Fibroblast of villous mesenchyme (primary cell): ENCODE data around the gene ADGRA1. TPM values are rescaled to one million over a fixed set of nuclear protein-coding genes. Genes with fewer than 3 reads are reported as not detected.
"Not testable (repeated sequence)": the region's sequence is repeated elsewhere in the genome, so short reads cannot be mapped to it uniquely, and the experiment has no call there.

ENCODE experiments used
- DNase-seq: peaks from one replicate; pipeline ENCODE4 v3.0.0-alpha.2; 2010; ENCODE audit warnings: low read depth
- H3K4me3 ChIP-seq: 2 replicates; pipeline ENCODE4 v1.5.1; 2011; ENCODE audit warnings: low read depth, mild to moderate bottlenecking, low read length
- CTCF ChIP-seq: IDR thresholded peaks from 2 replicates; pipeline ENCODE4 v1.5.1; 2012; ENCODE audit warnings: low read depth, mild to moderate bottlenecking, low read length; ENCODE audit not compliant: insufficient read depth
- total RNA-seq: library from RNA; depleted of rRNA; stranded (reverse); fragments of >200 nt; gene quantifications from 2 replicates; pipeline ENCODE4 v1.2.3, GENCODE V29; 2012

ADGRA1 gene
- total RNA-seq, 1 donor, result not detected

DNA sequence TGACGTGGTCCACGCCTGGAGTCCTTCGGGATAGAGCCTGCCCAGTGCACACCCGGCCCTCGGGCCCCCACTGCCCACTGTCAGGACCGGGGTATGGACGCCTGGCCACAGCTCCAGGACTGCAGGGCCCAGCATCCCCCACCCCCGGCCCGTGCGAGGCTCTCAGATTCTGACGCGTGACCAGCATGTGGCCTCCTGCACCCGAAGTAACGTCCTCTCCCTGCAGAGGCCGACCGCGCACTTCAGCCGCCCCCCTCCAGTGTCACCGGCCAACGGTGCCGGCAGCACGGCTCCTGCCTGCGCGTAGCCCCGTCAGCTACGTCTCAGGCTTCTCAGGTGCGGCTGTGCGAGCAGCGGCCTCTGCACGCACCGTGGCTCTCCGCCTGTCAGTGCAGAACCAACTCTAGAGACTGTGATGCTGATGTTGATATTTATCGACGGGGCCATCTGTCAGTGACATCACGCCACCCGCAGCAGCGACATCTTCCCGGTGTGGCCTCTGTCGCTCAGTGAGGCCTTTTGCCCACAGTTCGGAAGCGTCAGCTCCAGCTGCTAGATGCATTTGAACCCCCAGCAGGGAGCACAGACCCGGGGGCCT is 40.1 kb upstream of the ADGRA1 start:
- H3K4me3 ChIP-seq, result no peak overlapping the region
- no peak for TF ChIP-seq CTCF
- no peak for DNase-seq

DNA sequence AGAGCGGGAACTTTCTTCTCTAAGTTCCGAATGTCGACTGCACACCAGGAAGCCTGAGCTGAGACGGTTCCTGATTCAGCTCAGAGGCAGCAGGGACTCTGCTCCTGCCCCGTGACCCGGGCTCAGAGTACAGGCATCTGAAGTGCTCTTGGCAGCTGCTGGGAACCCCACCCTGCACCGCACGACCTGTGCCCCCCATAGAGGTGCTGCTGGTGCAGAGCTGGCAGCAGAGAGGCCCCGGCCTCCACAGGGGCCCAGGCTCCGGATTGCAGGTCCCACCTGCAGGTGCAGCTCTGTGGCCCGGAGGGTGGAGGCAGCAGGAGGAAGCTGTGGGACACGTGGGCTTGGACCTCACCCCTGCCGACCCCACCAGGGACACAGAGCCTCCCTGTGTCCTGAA is 39.5 kb upstream of the ADGRA1 start:
- no peak for DNase-seq
- no peak overlapping the region for H3K4me3 ChIP-seq
- no peak for TF ChIP-seq CTCF

GRCh38 chr10:133048926-133049325 is 38.8 kb upstream of the ADGRA1 start:
- no peak for DNase-seq
- TF ChIP-seq CTCF, result no peak
- no peak overlapping the region for H3K4me3 ChIP-seq

DNA sequence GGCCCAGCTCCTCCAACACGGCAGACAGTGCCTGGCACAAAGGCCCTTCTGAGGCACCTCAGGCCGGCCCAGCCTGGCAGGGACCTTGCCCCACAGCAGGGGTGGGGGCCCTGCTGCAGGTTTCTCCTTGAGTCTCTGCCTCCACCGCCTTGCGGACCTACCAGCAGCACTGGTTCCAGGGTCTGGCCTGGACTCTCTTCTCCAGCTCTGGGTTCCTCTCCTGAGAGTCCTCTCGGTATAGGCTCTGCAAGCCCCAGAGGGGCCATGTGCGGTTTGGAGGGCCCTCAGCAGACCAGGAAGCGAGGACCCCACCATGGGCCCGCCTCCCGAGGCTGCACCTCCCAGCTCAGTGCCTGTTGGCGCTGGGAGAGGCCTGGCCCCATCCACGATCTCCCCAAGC is 38.1 kb upstream of the ADGRA1 start:
- no peak for DNase-seq

DNA sequence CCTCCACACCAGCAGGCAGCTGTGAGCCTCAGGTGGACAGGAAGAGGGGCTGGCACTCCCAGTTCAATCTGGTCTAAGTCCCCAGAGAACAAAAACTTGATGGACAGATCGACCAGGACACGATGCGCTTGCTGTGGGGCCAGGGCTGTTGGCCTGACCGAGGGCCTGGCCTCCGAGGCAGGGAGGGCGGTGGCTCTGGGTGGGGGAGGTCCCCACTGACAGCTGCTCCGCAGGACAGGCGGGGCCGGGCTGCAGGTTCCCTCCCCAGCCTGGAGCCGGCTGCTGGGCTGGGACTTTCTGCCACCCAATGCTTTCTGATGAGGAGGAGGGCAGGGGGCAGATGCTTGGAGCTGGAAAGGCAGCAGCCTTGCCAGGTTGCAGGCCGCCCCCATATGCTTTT is 37.4 kb upstream of the ADGRA1 start:
- DNase-seq, result no peak
- no peak for TF ChIP-seq CTCF
- H3K4me3 ChIP-seq, result no peak overlapping the region

More for the DNA sequence above, 38.1 kb upstream of the ADGRA1 start:
- no peak for TF ChIP-seq CTCF
- no peak overlapping the region for H3K4me3 ChIP-seq

DNA sequence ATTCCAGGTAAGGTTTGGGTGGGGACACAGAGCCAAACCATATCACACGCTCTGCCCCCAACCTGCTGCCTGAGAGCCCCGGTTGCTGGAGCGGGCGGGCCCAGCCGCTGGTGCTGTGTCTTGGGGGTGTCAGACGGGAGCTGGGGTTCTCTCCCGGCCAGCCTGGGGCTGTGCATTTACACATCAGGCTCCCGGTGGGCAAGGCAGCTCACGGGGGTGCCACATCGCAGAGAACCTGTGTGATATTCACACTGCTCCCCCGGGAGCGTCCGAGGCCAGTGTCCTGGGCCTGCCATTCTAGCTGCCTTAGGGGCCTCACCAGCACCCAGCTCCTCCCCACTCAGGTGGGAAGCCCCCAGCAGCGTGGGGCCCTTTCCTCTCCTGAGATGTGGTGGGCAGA is 35.6 kb upstream of the ADGRA1 start:
- no peak for DNase-seq
- no peak for TF ChIP-seq CTCF
- H3K4me3 ChIP-seq, result no peak overlapping the region

DNA sequence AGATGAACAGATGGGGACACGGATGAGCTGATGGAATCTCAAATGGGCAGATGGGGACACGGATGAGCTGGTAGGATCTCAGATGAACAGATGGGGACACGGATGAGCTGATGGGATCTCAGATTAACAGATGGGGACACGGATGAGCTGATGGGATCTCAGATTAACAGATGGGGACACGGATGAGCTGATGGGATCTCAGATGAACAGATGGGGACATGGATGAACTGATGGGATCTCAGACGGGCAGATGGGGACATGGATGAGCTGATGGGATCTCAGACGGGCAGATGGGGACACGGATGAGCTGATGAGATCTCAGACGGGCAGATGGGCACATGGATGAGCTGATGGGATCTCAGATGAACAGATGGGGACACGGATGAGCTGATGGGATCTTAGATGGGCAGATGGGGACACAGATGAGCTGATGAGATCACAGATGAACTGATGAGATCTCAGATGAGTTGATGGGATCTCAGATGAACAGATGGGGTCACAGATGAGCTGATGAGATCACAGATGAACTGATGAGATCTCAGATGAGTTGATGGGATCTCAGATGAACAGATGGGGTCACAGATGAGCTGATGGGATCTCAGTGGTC is 34.1 kb upstream of the ADGRA1 start:
- not testable (repeated sequence) for H3K4me3 ChIP-seq, DNase-seq
